Adrenal gland (tissue), 5 donors: Measurements from ENCODE around the gene PLIN3.

Source experiments
- CTCF ChIP-seq, 6 experiments: fragments of 450-650 bp in 4 of 6; fragments of 200-600 bp in 2 of 6; sonication (generic) in 1 of 6; IDR thresholded peaks; 1 replicate in 5 of 6; 2 replicates in 1 of 6; pipeline versions ENCODE4 v1.5.1 to v1.8.0; 2016 to 2021; ENCODE audit warnings: antibody characterized with exemption in 6 of 6, mild to moderate bottlenecking in 2 of 6, moderate library complexity in 1 of 6
- POLR2A ChIP-seq, 2 donors: fragments of 450-650 bp; IDR thresholded peaks; one replicate each; pipeline ENCODE4 v1.6.1; 2017; ENCODE audit warnings: antibody characterized with exemption in 2 of 2, mild to moderate bottlenecking in 2 of 2, moderate library complexity in 1 of 2
- donor health status: DM: no; HTN: no; CAD: no.

GRCh38 chr19:4801085-4801619 is 66.3 kb downstream of the PLIN3 start:
- TF ChIP-seq CTCF (IDR thresholded peaks at IDR 0.05) (no peak), POLR2A (IDR thresholded peaks at IDR 0.05) (no peak)
